Prostate gland (tissue), 2 donors: ENCODE measurements around the gene CYB561D1.

ENCODE experiments used
- CTCF ChIP-seq, 4 experiments: fragments of 200-600 bp in 2 of 4; fragments of 450-650 bp in 2 of 4; sonication (generic) in 2 of 4; IDR thresholded peaks; 1 replicate in 3 of 4; 2 replicates in 1 of 4; pipeline ENCODE4 v1.5.1; 2016 to 2019; ENCODE audit warnings: antibody characterized with exemption in 4 of 4, mild to moderate bottlenecking in 2 of 4, moderate library complexity in 2 of 4
- POLR2A ChIP-seq: fragments of 450-650 bp; IDR thresholded peaks from one replicate; pipeline ENCODE4 v1.6.1; 2016; ENCODE audit warnings: antibody characterized with exemption, mild to moderate bottlenecking
- POLR2AphosphoS5 ChIP-seq: sonication (generic); formaldehyde crosslinking; IDR thresholded peaks from one replicate; pipeline ENCODE4 v1.6.1; 2017; ENCODE audit warnings: antibody characterized with exemption

GRCh38 chr1:109490934-109491302, 3.0 kb upstream of the CYB561D1 start:
- TF ChIP-seq CTCF (IDR thresholded peaks at IDR 0.05) (no peak), POLR2A (no peak), POLR2AphosphoS5 (no peak)
